ENCODE data around the gene SERPINB5.

SERPINB5 gene

GRCh38 chr18:63468575-63468974, 8.2 kb upstream of the SERPINB5 start:
- DNase-seq (ENCODE audit: low read depth in 2 of 2): no peak

- DNase-seq (ENCODE audit: low read depth in 2 of 2): no peak
These were observed 6.0 kb upstream of the SERPINB5 start for GRCh38 chr18:63470751-63471150.

GRCh38 chr18:63472380-63472779, 4.4 kb upstream of the SERPINB5 start:
- no peak for DNase-seq (ENCODE audit: low read depth in 2 of 2)

- no peak for DNase-seq (ENCODE audit: low read depth in 2 of 2)
These were observed 442 bp downstream of the SERPINB5 start for GRCh38 chr18:63477200-63477599.

- no peak for DNase-seq (ENCODE audit: low read depth in 2 of 2)
These were observed 1.2 kb downstream of the SERPINB5 start for GRCh38 chr18:63477968-63478367.

GRCh38 chr18:63479826-63480225, 3.1 kb downstream of the SERPINB5 start:
- DNase-seq (ENCODE audit: low read depth in 2 of 2): no peak

GRCh38 chr18:63480476-63480875, 3.7 kb downstream of the SERPINB5 start:
- no peak for DNase-seq (ENCODE audit: low read depth in 2 of 2)

- no peak for DNase-seq (ENCODE audit: low read depth in 2 of 2)
These were observed 4.2 kb downstream of the SERPINB5 start for GRCh38 chr18:63480915-63481314.

- no peak for DNase-seq (ENCODE audit: low read depth in 2 of 2)
These were observed 10.9 kb downstream of the SERPINB5 start for GRCh38 chr18:63487676-63488075.

GRCh38 chr18:63488160-63488559, 11.4 kb downstream of the SERPINB5 start:
- no peak for DNase-seq (ENCODE audit: low read depth in 2 of 2)

GRCh38 chr18:63492851-63493250, 16.1 kb downstream of the SERPINB5 start:
- DNase-seq (ENCODE audit: low read depth in 2 of 2): no peak

- DNase-seq (ENCODE audit: low read depth in 2 of 2): no peak
These were observed 18.9 kb downstream of the SERPINB5 start for GRCh38 chr18:63495675-63496074.

- peak; percentile 1 to 35 for DNase-seq (ENCODE audit: low read depth in 2 of 2)
These were observed 29.0 kb downstream of the SERPINB5 start for GRCh38 chr18:63505566-63506335.

- DNase-seq (ENCODE audit: low read depth in 2 of 2): no peak
These were observed 29.5 kb downstream of the SERPINB5 start for GRCh38 chr18:63506336-63506646.

GRCh38 chr18:63508596-63508995, 31.8 kb downstream of the SERPINB5 start:
- DNase-seq (ENCODE audit: low read depth in 2 of 2): no peak

- DNase-seq (ENCODE audit: low read depth in 2 of 2): no peak
These were observed 34.5 kb downstream of the SERPINB5 start for GRCh38 chr18:63511285-63511684.

GRCh38 chr18:63514326-63514725, 37.6 kb downstream of the SERPINB5 start:
- DNase-seq (ENCODE audit: low read depth in 2 of 2): no peak

GRCh38 chr18:63514888-63515678, 38.3 kb downstream of the SERPINB5 start:
- DNase-seq (ENCODE audit: low read depth in 2 of 2): no peak

GRCh38 chr18:63515801-63516200, 39.0 kb downstream of the SERPINB5 start:
- DNase-seq (ENCODE audit: low read depth in 2 of 2): no peak

GRCh38 chr18:63518178-63519012, 41.6 kb downstream of the SERPINB5 start:
- peak; percentile 24 to 40 for DNase-seq (ENCODE audit: low read depth in 2 of 2)

GRCh38 chr18:63520053-63520685, 43.4 kb downstream of the SERPINB5 start:
- DNase-seq (ENCODE audit: low read depth in 2 of 2): no peak

GRCh38 chr18:63523660-63524059, 46.9 kb downstream of the SERPINB5 start:
- DNase-seq (ENCODE audit: low read depth in 2 of 2): no peak

Data from stimulated activated CD4-positive, alpha-beta T cell treated with anti-CD3 and anti-CD28 coated beads, Interleukin-15, amount 100 ng/mL, for 48 hours (primary cell).